ENCODE measurements around the gene WDR37.
"Not testable (repeated sequence)": the region's sequence is repeated elsewhere in the genome, so short reads cannot be mapped to it uniquely, and the experiment has no call there.

Gene WDR37

GRCh38 chr10:1043532-1043995, 12.6 kb upstream of the WDR37 start:
- no peak for DNase-seq

- DNase-seq, result no peak
These were observed 12.0 kb upstream of the WDR37 start for GRCh38 chr10:1044146-1044545.

- no peak for DNase-seq
These were observed 11.2 kb upstream of the WDR37 start for GRCh38 chr10:1044964-1045363.

- DNase-seq, result no peak
These were observed 10.8 kb upstream of the WDR37 start for GRCh38 chr10:1045415-1045814.

- DNase-seq, result no peak
These were observed 8.2 kb upstream of the WDR37 start for GRCh38 chr10:1047937-1048336.

GRCh38 chr10:1048349-1048731, 7.8 kb upstream of the WDR37 start:
- DNase-seq, result no peak

GRCh38 chr10:1048732-1049424, 7.3 kb upstream of the WDR37 start, which contains the start of gene IDI1:
IDI1 (minus strand) TSS chr10:1049119; CDS start chr10:1049003, 116 bp downstream.
- peak; percentile 98 for DNase-seq

- DNase-seq, result no peak
These were observed 6.7 kb upstream of the WDR37 start for GRCh38 chr10:1049425-1049958.

GRCh38 chr10:1050145-1050544, 6.0 kb upstream of the WDR37 start:
- no peak for DNase-seq

GRCh38 chr10:1050554-1050953, 5.6 kb upstream of the WDR37 start:
- no peak for DNase-seq

- no peak for DNase-seq
These were observed 1.5 kb upstream of the WDR37 start for GRCh38 chr10:1054684-1055083.

- no peak for DNase-seq
These were observed 997 bp downstream of the WDR37 start for GRCh38 chr10:1057106-1057657.

- DNase-seq, result no peak
These were observed 1.8 kb downstream of the WDR37 start for GRCh38 chr10:1058017-1058416.

GRCh38 chr10:1059902-1060301, 3.7 kb downstream of the WDR37 start:
- no peak for DNase-seq

GRCh38 chr10:1061930-1062774, 6.0 kb downstream of the WDR37 start:
- DNase-seq, result no peak

GRCh38 chr10:1063232-1063865, 7.2 kb downstream of the WDR37 start:
- no peak for DNase-seq

GRCh38 chr10:1064964-1065247, 8.7 kb downstream of the WDR37 start:
- DNase-seq, result no peak

GRCh38 chr10:1066734-1067133, 10.5 kb downstream of the WDR37 start:
- not testable (repeated sequence) for DNase-seq

GRCh38 chr10:1068380-1069361, 12.5 kb downstream of the WDR37 start:
- DNase-seq, result no peak

GRCh38 chr10:1070919-1071318, 14.7 kb downstream of the WDR37 start:
- DNase-seq, result no peak

GRCh38 chr10:1074052-1074747, 18.0 kb downstream of the WDR37 start:
- DNase-seq, result no peak
